Endothelial cell of umbilical vein (primary cell): ENCODE results near the gene TRAF3IP1. TPM values are rescaled to one million over a fixed set of nuclear protein-coding genes. Genes with fewer than 3 reads are reported as not detected.

ENCODE experiments used
- BruUV-seq: library from RNA; stranded (reverse); fragments of 400-500 nt; replicated peaks from 2 replicates; lab custom pipeline; 2021; lab: Mats Ljungman, UMichigan
- CTCF ChIA-PET: fragments of 300-600, 350-600 bp; sonication (Branson Sonifier 250); formaldehyde crosslinking; loops from one replicate; lab custom pipeline; 2021; ENCODE audit warnings: antibody characterized with exemption, inconsistent platforms; lab: Charles Lee
- POLR2A ChIA-PET: fragments of 300-600, 350-600 bp; sonication (Branson Sonifier 250); formaldehyde crosslinking; loops from one replicate; lab custom pipeline; 2021; ENCODE audit warnings: antibody characterized with exemption, inconsistent platforms; lab: Charles Lee
- DNase-seq: peaks from one replicate; pipeline ENCODE4 v3.0.0-alpha.2; 2011; ENCODE audit warnings: low read depth, low spot score
- FAIRE-seq: peaks from 2 replicates; lab custom pipeline; 2011; peaks lifted over from hg19 to GRCh38; lab: Jason Lieb, UNC
- H2AFZ ChIP-seq: 2 replicates; pipeline ENCODE4 v1.6.0; 2012; ENCODE audit warnings: low read depth, low read length, control low read depth, inconsistent platforms
- H3K27ac ChIP-seq: 2 replicates; pipeline ENCODE4 v1.5.1; 2011; ENCODE audit warnings: low read depth, mild to moderate bottlenecking, control low read depth, low read length, moderate library complexity; ENCODE audit not compliant: insufficient read depth
- H3K27me3 ChIP-seq, 2 experiments: 2 replicates each; pipeline versions ENCODE4 v1.6.0 to v1.6.1; 2011; ENCODE audit warnings: low read length in 2 of 2, mixed read lengths in 1 of 2; ENCODE audit not compliant: control insufficient read depth in 2 of 2, insufficient read depth in 2 of 2
- H3K36me3 ChIP-seq, 2 experiments: 2 replicates in 1 of 2; 3 replicates in 1 of 2; pipeline ENCODE4 v1.5.1; 2011; ENCODE audit warnings: low read length in 2 of 2, mild to moderate bottlenecking in 1 of 2, moderate library complexity in 1 of 2; ENCODE audit not compliant: control insufficient read depth in 2 of 2, insufficient read depth in 2 of 2; ENCODE audit errors: extremely low read depth in 1 of 2
- H3K4me1 ChIP-seq: 3 replicates; pipeline ENCODE4 v1.5.1; 2011; ENCODE audit warnings: mild to moderate bottlenecking, low read length; ENCODE audit not compliant: control insufficient read depth, insufficient read depth; ENCODE audit errors: extremely low read depth
- H3K4me2 ChIP-seq: 2 replicates; pipeline ENCODE4 v1.6.1; 2011; ENCODE audit warnings: low read length, control low read depth, mixed read lengths; ENCODE audit not compliant: insufficient read depth
- H3K4me3 ChIP-seq, 3 experiments: fragments of 200-600 bp in 1 of 3; sonication (generic), shearing (Covaris generic) in 1 of 3; replicated peaks in 1 of 3; 2 replicates each; pipeline ENCODE4 v1.5.1; 2011 to 2016; ENCODE audit warnings: control low read depth in 3 of 3, low read length in 3 of 3, mild to moderate bottlenecking in 2 of 3, inconsistent platforms in 1 of 3, low read depth in 1 of 3, moderate library complexity in 1 of 3; ENCODE audit not compliant: insufficient read depth in 1 of 3
- H3K79me2 ChIP-seq: 2 replicates; pipeline ENCODE4 v1.6.0; 2012; ENCODE audit warnings: low read length, inconsistent platforms; ENCODE audit not compliant: control insufficient read depth, insufficient read depth
- H3K9ac ChIP-seq: replicated peaks from 2 replicates; pipeline ENCODE3; 2011; ENCODE audit warnings: low read length, control low read depth; ENCODE audit not compliant: insufficient read depth; ENCODE audit errors: extremely low read depth
- H3K9me1 ChIP-seq: replicated peaks from 3 replicates; pipeline ENCODE4 v1.6.0; 2011; ENCODE audit warnings: mild to moderate bottlenecking, low read length; ENCODE audit not compliant: control insufficient read depth, insufficient read depth; ENCODE audit errors: extremely low read depth
- H3K9me3 ChIP-seq: replicated peaks from 2 replicates; pipeline ENCODE4 v1.5.1; 2012; ENCODE audit warnings: low read length, inconsistent platforms; ENCODE audit not compliant: control insufficient read depth, insufficient read depth
- H4K20me1 ChIP-seq: replicated peaks from 2 replicates; pipeline ENCODE3; 2011; ENCODE audit warnings: mild to moderate bottlenecking, low read length; ENCODE audit not compliant: control insufficient read depth, insufficient read depth; ENCODE audit errors: extremely low read depth
- EZH2 ChIP-seq: IDR thresholded peaks from 2 replicates; pipeline ENCODE4 v1.6.1; 2012; ENCODE audit warnings: borderline replicate concordance, low read depth, mild to moderate bottlenecking, moderate library complexity, low read length, inconsistent platforms; ENCODE audit not compliant: severe bottlenecking
- JUN ChIP-seq: IDR thresholded peaks from 2 replicates; pipeline ENCODE4 v1.6.1; 2011; ENCODE audit warnings: borderline replicate concordance, low read depth; ENCODE audit not compliant: insufficient read length, insufficient read depth
- MYC ChIP-seq: IDR thresholded peaks from one replicate; pipeline ENCODE4 v1.6.1; 2011; ENCODE audit warnings: mild to moderate bottlenecking, low read depth, low read length
- dilution Hi-C: fragments of 300-500 bp; cut with MboI; formaldehyde crosslinking; loops from one replicate; pipeline ENCODE4 v1.15.0; 2019; ENCODE audit warnings: low sequenced_read_pairs; ENCODE audit not compliant: extremely low pct_ligation_motif_present
- intact Hi-C: fragments of 100-400 bp; cut with micrococcal nuclease; formaldehyde crosslinking; loops from one replicate; pipeline ENCODE4 v1.10.0; 2022
- polyA plus RNA-seq, 4 experiments: library from polyadenylated mRNA; depleted of rRNA in 3 of 4; stranded (reverse) in 3 of 4; unstranded in 1 of 4; fragments of >200 nt; gene quantifications; 2 replicates each; pipeline versions ENCODE4 v1.2.1 to v1.2.3, GENCODE V29; 2011 to 2012; ENCODE audit warnings: missing spikeins in 1 of 4
- total RNA-seq: library from RNA; stranded (reverse); gene quantifications from 2 replicates; pipeline ENCODE4 v1.2.3, GENCODE V29; 2021
- TF ChIP-seq, protein P1 (sequence below), 2 donors: IDR thresholded peaks; 1 replicate in 1 of 2; 2 replicates in 1 of 2; pipeline ENCODE4 v1.5.1; 2011; ENCODE audit warnings: low read length in 2 of 2, mild to moderate bottlenecking in 2 of 2, moderate library complexity in 2 of 2, control low read depth in 1 of 2, inconsistent platforms in 1 of 2, low read depth in 1 of 2; ENCODE audit not compliant: insufficient read depth in 1 of 2; ENCODE audit errors: extremely low read depth in 1 of 2
- TF ChIP-seq, protein P2 (sequence below): IDR thresholded peaks from 2 replicates; pipeline ENCODE4 v1.6.1; 2011; ENCODE audit not compliant: insufficient read depth, insufficient read length

TRAF3IP1 gene
- total and polyA plus RNA-seq, 2 donors (not counting 3 experiments of a cell fraction or from before 2014, with no cell fraction given), result 3.4 to 15.9 TPM

DNA sequence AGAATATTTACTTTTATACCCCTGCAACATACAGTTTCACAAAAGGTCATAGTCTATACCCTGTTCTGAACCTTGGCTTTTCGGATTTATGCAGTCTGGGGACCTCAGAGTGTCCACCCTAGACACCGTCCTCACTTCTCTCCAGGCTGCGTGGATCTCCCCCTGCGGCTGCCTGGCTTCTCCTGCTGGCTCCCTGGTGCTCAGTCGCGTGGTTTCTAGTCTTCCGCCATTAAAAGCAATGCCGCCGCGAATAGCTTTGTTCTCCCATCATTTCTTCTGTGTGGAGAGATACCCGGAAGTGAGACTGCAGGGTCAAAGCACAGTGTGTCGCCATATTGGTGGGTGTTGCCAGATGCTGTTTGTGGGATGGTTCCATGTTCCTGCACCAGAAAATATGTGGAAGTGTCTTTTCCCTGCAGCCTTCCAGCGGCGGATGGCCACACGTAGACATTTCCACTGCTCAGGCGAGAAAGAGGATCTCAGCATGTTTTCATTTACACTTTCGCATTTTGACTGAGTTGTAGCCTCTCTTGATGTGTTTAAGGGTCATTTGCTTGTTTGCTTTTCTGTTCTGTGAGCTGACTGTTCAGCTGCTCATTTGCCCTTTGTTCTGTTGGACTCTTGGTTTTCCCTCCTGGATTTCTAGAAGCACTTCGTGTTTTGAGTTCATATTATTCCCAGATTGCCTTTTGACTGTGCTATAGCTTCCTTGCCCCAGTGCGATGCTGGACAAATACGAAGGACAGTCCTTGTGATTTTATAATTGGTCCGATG is 83.5 kb downstream of the TRAF3IP1 start:
- H3K27me3 ChIP-seq, result no peaks in the 10 kb centered on the region
- no peaks in the 10 kb centered on the region for H4K20me1 ChIP-seq
- H3K4me1 ChIP-seq, result no peaks in the 10 kb centered on the region
- H3K9ac ChIP-seq, result no peak overlapping the region
- ChIA-PET POLR2A (no interaction called here), CTCF (no interaction called here)
- DNase-seq (no peak), FAIRE-seq (no peak)
- intact Hi-C loops (no loop called here), dilution Hi-C loops (no loop called here)
- no peaks in the 10 kb centered on the region for H3K9me3 ChIP-seq
- H3K4me2 ChIP-seq, result no peak overlapping the region
- H3K36me3 ChIP-seq, result peaks cover 0 to 2% of the 10 kb centered on the region in 2 experiments
- no peak overlapping the region for H2AFZ ChIP-seq
- TF ChIP-seq MYC (no peak), EZH2 (no peak), JUN (no peak)
- TF ChIP-seq, protein P1, sequence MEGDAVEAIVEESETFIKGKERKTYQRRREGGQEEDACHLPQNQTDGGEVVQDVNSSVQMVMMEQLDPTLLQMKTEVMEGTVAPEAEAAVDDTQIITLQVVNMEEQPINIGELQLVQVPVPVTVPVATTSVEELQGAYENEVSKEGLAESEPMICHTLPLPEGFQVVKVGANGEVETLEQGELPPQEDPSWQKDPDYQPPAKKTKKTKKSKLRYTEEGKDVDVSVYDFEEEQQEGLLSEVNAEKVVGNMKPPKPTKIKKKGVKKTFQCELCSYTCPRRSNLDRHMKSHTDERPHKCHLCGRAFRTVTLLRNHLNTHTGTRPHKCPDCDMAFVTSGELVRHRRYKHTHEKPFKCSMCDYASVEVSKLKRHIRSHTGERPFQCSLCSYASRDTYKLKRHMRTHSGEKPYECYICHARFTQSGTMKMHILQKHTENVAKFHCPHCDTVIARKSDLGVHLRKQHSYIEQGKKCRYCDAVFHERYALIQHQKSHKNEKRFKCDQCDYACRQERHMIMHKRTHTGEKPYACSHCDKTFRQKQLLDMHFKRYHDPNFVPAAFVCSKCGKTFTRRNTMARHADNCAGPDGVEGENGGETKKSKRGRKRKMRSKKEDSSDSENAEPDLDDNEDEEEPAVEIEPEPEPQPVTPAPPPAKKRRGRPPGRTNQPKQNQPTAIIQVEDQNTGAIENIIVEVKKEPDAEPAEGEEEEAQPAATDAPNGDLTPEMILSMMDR (IDR thresholded peaks at IDR 0.05; ENCODE audit: extremely low read depth in 1 of 2, insufficient read depth in 1 of 2, low read depth in 1 of 2, low read length in 2 of 2), result no peak
- TF ChIP-seq, protein P2, sequence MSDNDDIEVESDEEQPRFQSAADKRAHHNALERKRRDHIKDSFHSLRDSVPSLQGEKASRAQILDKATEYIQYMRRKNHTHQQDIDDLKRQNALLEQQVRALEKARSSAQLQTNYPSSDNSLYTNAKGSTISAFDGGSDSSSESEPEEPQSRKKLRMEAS, result no peak
- no peaks in the 10 kb centered on the region for H3K9me1 ChIP-seq
- no peak overlapping the region for H3K4me3 ChIP-seq
- no peaks in the 10 kb centered on the region for H3K79me2 ChIP-seq
- no peak overlapping the region for H3K27ac ChIP-seq
- no TSS peak for BruUV-seq
